ENCODE results near the gene ARID1B. TPM values are rescaled to one million over a fixed set of nuclear protein-coding genes. Genes with fewer than 3 reads are reported as not detected.

Gene ARID1B
- total RNA-seq, 2 experiments from 2014 or later = 36.9 to 38.9 TPM

DNA sequence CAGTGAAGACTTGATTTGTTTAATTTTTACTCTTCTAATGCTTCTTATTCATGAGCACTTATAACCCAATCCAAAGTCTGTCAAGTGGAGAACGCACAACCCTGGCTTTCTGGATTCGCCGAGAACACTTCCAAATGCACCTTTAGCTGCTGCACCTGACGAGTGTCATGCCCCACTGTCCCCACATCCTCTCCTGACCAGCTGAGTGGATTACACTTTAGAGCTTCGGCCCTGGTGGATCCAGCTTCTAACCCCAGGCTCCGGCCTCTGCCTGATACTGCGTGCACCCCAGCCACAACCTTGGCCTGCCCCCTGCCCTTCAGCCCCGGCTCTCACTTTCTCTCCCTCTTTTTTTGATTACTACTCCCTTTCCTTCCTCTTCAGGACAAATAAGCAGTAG lies 287.3 kb downstream of the ARID1B start:
- ChIA-PET POLR2A (interaction anchor here (0.6 kb wide), 1 partner anchor 613 kb away, joined by 3 read pairs; no protein-coding TSS in a partner anchor), CTCF (no interaction called here)
- Mint-ChIP-seq H3K36me3 (ENCODE audit: low read depth) (peaks cover 3% of the 10 kb centered on the region), H3K4me1 (ENCODE audit: low read depth) (peaks cover 66% of the 10 kb centered on the region), H3K27ac (no peak overlapping the region), H3K9me3 (no peaks in the 10 kb centered on the region), H3K27me3 (no peaks in the 10 kb centered on the region), H3K4me3 (no peak overlapping the region)
- DNase-seq (no peak), ATAC-seq (no peak)
- intact Hi-C loops (cut with micrococcal nuclease) = no loop called here
- TF ChIP-seq, protein P1, sequence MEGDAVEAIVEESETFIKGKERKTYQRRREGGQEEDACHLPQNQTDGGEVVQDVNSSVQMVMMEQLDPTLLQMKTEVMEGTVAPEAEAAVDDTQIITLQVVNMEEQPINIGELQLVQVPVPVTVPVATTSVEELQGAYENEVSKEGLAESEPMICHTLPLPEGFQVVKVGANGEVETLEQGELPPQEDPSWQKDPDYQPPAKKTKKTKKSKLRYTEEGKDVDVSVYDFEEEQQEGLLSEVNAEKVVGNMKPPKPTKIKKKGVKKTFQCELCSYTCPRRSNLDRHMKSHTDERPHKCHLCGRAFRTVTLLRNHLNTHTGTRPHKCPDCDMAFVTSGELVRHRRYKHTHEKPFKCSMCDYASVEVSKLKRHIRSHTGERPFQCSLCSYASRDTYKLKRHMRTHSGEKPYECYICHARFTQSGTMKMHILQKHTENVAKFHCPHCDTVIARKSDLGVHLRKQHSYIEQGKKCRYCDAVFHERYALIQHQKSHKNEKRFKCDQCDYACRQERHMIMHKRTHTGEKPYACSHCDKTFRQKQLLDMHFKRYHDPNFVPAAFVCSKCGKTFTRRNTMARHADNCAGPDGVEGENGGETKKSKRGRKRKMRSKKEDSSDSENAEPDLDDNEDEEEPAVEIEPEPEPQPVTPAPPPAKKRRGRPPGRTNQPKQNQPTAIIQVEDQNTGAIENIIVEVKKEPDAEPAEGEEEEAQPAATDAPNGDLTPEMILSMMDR (IDR thresholded peaks at IDR 0.05) = no peak

DNA sequence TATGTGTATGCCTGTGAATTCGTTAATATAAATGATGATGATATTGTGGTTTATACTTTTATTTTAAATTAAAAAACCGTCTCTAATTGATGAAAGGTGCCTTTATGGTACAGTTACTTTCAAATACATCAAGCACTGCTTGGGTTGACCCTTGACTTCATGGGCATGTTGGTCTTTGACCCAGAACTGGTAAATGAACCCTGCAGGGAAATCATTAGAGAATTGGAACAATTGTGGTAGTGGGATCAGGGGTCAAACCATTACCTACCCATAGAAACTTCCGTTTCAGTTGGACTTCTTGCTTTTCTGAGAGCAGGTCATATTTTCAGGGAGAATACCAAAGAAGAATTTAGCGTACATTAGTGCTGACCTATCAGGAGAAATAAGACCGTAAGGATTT lies 288.2 kb downstream of the ARID1B start:
- Mint-ChIP-seq H3K4me1 (ENCODE audit: low read depth) (peaks cover 66% of the 10 kb centered on the region), H3K27me3 (no peaks in the 10 kb centered on the region), H3K36me3 (ENCODE audit: low read depth) (peaks cover 3% of the 10 kb centered on the region), H3K27ac (no peak overlapping the region), H3K4me3 (no peak overlapping the region), H3K9me3 (no peaks in the 10 kb centered on the region)
- DNase-seq = no peak
- intact Hi-C loops (cut with micrococcal nuclease) = loop anchor here (5.0 kb wide), 1 partner anchor 42 kb away; no protein-coding TSS in a partner anchor
- ChIA-PET POLR2A (no interaction called here), CTCF (no interaction called here)
- TF ChIP-seq, protein P1 (IDR thresholded peaks at IDR 0.05) = no peak
- ATAC-seq = no peak

DNA sequence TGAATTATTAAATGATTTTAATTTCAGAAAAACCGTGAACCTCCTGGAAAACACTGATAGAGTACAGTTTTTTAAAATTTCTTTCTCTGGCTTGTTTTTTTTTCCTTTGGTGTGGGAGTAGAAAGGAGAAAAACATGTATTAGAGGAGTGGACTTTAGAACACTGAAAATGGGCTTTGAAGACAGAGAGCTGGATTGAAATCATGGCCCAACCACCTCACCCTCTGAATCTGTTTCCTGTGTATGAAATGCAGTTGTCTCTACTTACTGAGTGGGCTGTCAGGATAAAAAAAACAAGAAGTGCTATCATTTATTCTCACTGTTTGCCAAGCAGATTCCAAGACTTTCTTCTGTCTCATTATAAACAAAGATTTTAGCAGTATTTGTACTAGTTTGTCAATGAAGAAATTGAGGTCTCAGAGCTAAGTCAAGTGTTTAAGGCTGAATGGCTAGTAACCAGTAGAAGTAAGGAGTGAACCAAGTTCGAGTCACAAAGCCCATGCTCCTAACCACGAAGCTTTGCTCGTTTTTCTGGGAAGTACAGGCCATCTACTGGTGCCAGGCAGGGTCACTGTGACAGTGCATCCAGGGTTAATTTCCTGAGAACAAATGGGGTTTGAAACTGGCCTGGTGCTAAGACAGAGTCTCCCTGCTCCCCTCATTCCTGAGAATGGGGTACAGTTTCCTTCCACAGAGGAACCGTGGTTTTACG lies 289.8 kb downstream of the ARID1B start:
- H3K4me3 Mint-ChIP-seq = no peak overlapping the region
- intact Hi-C loops (cut with micrococcal nuclease) = loop anchor here (5.0 kb wide), 1 partner anchor 40 kb away; no protein-coding TSS in a partner anchor
- H3K4me1 Mint-ChIP-seq (ENCODE audit: low read depth) = peaks cover 64% of the 10 kb centered on the region
- ChIA-PET POLR2A (interaction anchor here (3.2 kb wide), 1 partner anchor 11 kb away, joined by 15 read pairs; no protein-coding TSS in a partner anchor), CTCF (interaction anchor here (0.8 to 1.4 kb wide), 2 partner anchors 21 to 105 kb away, joined by 3 to 6 read pairs; no protein-coding TSS in a partner anchor)
- TF ChIP-seq, protein P1 (IDR thresholded peaks at IDR 0.05) = no peak
- H3K27me3 Mint-ChIP-seq = no peaks in the 10 kb centered on the region
- no peaks in the 10 kb centered on the region for H3K9me3 Mint-ChIP-seq
- ATAC-seq = no peak
- DNase-seq = peak; percentile 12
- H3K36me3 Mint-ChIP-seq (ENCODE audit: low read depth) = peaks cover 3% of the 10 kb centered on the region
- H3K27ac Mint-ChIP-seq = peak overlapping the region; percentile 65

DNA sequence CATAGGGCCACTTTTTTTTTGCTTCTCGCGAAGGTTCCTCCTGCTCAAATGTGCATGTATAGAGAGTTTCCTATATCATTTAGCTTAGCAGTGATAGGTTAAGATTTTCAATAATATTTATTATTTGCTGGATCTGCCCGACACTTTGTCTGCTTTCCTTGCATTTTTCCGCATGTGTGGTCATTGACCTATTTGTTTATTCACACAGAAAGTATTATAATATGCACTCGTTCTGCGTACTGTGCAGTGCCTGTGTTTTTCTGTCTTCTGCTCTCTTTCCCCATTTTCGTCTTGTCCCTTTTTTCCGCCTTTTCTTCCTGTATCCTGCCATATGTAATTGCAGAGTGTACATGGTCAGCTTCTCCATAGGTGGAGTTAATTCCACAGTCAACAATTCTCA lies 290.3 kb downstream of the ARID1B start:
- ChIA-PET CTCF (interaction anchor here (0.8 to 1.4 kb wide), 2 partner anchors 21 to 106 kb away, joined by 3 to 6 read pairs; no protein-coding TSS in a partner anchor), POLR2A (interaction anchor here (0.7 to 3.2 kb wide), 2 partner anchors 9 to 12 kb away, joined by 3 to 15 read pairs; no protein-coding TSS in a partner anchor)
- no peak for ATAC-seq
- H3K36me3 Mint-ChIP-seq (ENCODE audit: low read depth) = peaks cover 3% of the 10 kb centered on the region
- TF ChIP-seq, protein P1 (IDR thresholded peaks at IDR 0.05) = no peak
- no peak overlapping the region for H3K4me3 Mint-ChIP-seq
- H3K4me1 Mint-ChIP-seq (ENCODE audit: low read depth) = peaks cover 65% of the 10 kb centered on the region
- DNase-seq = no peak
- H3K9me3 Mint-ChIP-seq = no peaks in the 10 kb centered on the region
- H3K27ac Mint-ChIP-seq = no peak overlapping the region
- intact Hi-C loops (cut with micrococcal nuclease) = loop anchor here (5.0 kb wide), 1 partner anchor 40 kb away; no protein-coding TSS in a partner anchor
- H3K27me3 Mint-ChIP-seq = no peaks in the 10 kb centered on the region

Data from activated CD8-positive, alpha-beta T cell treated with anti-CD3 and anti-CD28 coated beads for 36 hours (primary cell).